ENCODE data around the gene NFASC. TPM values are rescaled to one million over a fixed set of nuclear protein-coding genes. Genes with fewer than 3 reads are reported as not detected.
A peak's percentile ranks its signal among the peaks of the same experiment; 100 is the strongest.

The NFASC gene
- total RNA-seq, 1 experiment from 2014 or later, result not detected

DNA sequence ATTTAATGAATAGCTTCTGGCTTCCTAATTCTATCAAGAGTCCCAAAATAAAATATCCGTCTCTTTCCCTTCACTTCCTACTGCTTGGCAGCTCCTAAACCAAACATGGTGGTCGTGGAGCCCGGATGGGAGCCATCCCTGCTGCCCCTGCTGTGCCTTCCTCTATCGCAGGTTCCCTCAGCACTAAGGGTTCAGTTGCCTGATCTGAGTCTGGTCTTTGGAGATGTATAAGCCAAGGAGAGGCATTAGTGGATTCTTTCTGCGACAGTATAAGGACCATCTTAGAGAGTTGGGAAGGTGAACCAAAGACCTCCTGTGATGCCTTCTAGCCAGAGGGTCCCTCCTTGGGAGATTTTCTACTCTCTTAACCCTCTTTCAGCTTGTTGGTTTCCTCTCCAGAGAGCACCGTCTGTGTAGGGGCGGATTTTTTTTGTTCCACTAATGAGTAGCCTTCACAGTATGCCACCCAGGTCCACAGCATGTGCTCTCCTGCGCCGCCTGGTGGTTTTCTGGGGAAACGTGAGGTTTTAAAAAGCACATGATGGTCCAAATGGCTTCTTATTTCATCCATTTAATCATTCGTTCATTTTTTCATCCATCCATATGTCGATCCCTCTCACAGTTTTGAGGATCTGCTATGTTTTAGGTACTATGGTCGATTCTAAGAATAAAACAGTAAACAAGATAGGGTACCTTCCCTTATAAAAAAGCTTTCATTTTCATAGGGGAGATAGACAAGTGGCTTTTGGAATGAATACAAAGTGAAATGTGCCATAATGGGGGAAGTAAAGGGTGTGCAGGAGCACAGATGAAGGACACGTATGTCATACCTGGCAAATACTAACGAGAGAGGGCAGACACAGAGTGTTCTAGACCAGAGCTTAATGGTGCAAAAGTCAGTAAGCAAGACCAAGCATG lies 71.0 kb downstream of the NFASC start:
- no peak overlapping the region for H3K4me3 Mint-ChIP-seq (ENCODE audit: low read depth, unreplicated experiment)
- TF ChIP-seq, protein P1, sequence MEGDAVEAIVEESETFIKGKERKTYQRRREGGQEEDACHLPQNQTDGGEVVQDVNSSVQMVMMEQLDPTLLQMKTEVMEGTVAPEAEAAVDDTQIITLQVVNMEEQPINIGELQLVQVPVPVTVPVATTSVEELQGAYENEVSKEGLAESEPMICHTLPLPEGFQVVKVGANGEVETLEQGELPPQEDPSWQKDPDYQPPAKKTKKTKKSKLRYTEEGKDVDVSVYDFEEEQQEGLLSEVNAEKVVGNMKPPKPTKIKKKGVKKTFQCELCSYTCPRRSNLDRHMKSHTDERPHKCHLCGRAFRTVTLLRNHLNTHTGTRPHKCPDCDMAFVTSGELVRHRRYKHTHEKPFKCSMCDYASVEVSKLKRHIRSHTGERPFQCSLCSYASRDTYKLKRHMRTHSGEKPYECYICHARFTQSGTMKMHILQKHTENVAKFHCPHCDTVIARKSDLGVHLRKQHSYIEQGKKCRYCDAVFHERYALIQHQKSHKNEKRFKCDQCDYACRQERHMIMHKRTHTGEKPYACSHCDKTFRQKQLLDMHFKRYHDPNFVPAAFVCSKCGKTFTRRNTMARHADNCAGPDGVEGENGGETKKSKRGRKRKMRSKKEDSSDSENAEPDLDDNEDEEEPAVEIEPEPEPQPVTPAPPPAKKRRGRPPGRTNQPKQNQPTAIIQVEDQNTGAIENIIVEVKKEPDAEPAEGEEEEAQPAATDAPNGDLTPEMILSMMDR (IDR thresholded peaks at IDR 0.05; ENCODE audit: unreplicated experiment), result peak; percentile 80
- CTCF ChIA-PET, result interaction anchor here (0.5 to 2.6 kb wide), 7 partner anchors 16 to 315 kb away, joined by 3 to 16 read pairs (median 4); no protein-coding TSS in a partner anchor

DNA sequence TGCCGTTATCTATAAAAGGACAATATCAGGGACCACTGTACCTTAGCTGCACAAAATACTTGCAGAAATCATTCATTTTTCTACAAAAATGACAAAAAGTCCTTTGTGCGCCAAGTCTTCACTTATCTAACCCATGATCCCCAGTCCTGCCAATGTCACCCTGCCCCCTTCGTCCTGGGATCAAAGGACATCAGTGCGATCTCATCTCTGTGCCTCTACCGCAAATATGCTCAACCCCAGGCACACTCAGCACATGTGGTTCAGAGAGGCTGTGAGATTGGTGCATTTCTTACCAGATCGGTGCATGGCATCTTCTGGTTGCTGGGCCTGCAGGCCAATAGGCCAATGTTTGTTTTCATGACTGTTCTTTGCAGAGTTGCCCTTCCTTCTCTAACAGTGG lies 72.8 kb downstream of the NFASC start:
- Mint-ChIP-seq H3K36me3 (ENCODE audit: insufficient read depth, unreplicated experiment) (no peaks in the 10 kb centered on the region), H3K27me3 (ENCODE audit: unreplicated experiment) (peaks cover 28% of the 10 kb centered on the region), H3K9me3 (ENCODE audit: low read depth, unreplicated experiment) (no peaks in the 10 kb centered on the region), H3K4me1 (ENCODE audit: low read depth, unreplicated experiment) (no peaks in the 10 kb centered on the region), H3K4me3 (ENCODE audit: low read depth, unreplicated experiment) (no peak overlapping the region), H3K27ac (ENCODE audit: unreplicated experiment) (no peak overlapping the region)
- no TSS peak for BruUV-seq (replicated peaks)
- no peak for DNase-seq
- intact Hi-C loops (cut with micrococcal nuclease; ENCODE audit: unreplicated experiment), result loop anchor here (5.0 kb wide), 1 partner anchor 116 kb away; no protein-coding TSS in a partner anchor
- TF ChIP-seq, protein P1 (IDR thresholded peaks at IDR 0.05; ENCODE audit: unreplicated experiment), result no peak
- CTCF ChIA-PET, result interaction anchor here (0.6 kb wide), 1 partner anchor 92 kb away, joined by 3 read pairs; no protein-coding TSS in a partner anchor

More for the DNA sequence above, 71.0 kb downstream of the NFASC start:
- H3K4me1 Mint-ChIP-seq (ENCODE audit: low read depth, unreplicated experiment), result no peaks in the 10 kb centered on the region
- no peaks in the 10 kb centered on the region for H3K9me3 Mint-ChIP-seq (ENCODE audit: low read depth, unreplicated experiment)
- DNase-seq, result peak; percentile 75
- no peaks in the 10 kb centered on the region for H3K36me3 Mint-ChIP-seq (ENCODE audit: insufficient read depth, unreplicated experiment)
- H3K27me3 Mint-ChIP-seq (ENCODE audit: unreplicated experiment), result peaks cover 9% of the 10 kb centered on the region
- BruUV-seq (replicated peaks), result no TSS peak
- H3K27ac Mint-ChIP-seq (ENCODE audit: unreplicated experiment), result no peak overlapping the region
- intact Hi-C loops (cut with micrococcal nuclease; ENCODE audit: unreplicated experiment), result loop anchor here (1.0 to 5.0 kb wide), 2 partner anchors 114 to 133 kb away; no protein-coding TSS in a partner anchor

DNA sequence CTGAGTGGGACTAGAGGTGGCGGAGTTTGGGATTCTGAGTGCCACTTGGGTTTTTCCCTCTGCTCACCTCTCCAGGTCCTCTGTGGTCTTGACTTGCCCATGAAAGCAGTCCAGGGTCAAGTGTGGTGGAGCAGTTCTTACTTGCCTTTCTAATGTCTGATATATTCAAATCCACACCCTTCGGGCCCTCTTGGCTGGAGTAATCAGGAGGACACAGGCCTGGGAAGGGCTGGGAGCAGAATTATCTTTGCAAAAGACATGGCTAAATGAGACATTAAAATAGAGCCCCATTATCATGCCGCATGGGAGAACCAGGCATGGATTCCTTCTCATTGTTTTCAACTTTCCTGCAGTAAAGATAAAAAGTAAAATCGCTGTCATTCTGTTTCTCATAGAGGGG lies 74.0 kb downstream of the NFASC start:
- Mint-ChIP-seq H3K27me3 (ENCODE audit: unreplicated experiment) (peaks cover 39% of the 10 kb centered on the region), H3K36me3 (ENCODE audit: insufficient read depth, unreplicated experiment) (no peaks in the 10 kb centered on the region), H3K27ac (ENCODE audit: unreplicated experiment) (no peak overlapping the region), H3K9me3 (ENCODE audit: low read depth, unreplicated experiment) (no peaks in the 10 kb centered on the region), H3K4me1 (ENCODE audit: low read depth, unreplicated experiment) (no peaks in the 10 kb centered on the region), H3K4me3 (ENCODE audit: low read depth, unreplicated experiment) (no peak overlapping the region)
- TF ChIP-seq, protein P1 (IDR thresholded peaks at IDR 0.05; ENCODE audit: unreplicated experiment), result no peak
- no peak for DNase-seq
- intact Hi-C loops (cut with micrococcal nuclease; ENCODE audit: unreplicated experiment), result loop anchor here (5.0 kb wide), 1 partner anchor 117 kb away; no protein-coding TSS in a partner anchor
- no TSS peak for BruUV-seq (replicated peaks)
- CTCF ChIA-PET, result no interaction called here

DNA sequence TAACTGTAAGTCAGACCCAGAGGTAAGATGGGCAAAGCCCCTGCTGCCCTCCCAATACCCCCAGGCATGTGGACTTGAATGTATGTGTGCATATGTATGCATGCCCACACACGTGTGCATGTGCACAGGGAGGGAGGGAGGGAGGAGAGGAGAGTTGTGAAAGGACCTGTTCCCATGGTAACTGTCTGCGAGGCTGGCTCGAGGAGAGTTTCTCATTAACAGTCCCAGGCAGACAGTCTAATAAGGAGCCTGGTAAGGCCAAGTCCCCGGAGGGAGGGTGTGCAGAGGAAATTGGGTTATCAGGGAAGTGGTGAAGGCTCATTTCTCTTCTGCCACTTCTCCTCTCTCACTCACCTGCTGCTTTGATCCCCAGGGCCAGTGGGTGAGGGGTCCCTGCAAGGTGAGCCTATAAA lies 74.9 kb downstream of the NFASC start:
- Mint-ChIP-seq H3K36me3 (ENCODE audit: insufficient read depth, unreplicated experiment) (no peaks in the 10 kb centered on the region), H3K4me1 (ENCODE audit: low read depth, unreplicated experiment) (no peaks in the 10 kb centered on the region), H3K9me3 (ENCODE audit: low read depth, unreplicated experiment) (no peaks in the 10 kb centered on the region), H3K27me3 (ENCODE audit: unreplicated experiment) (peaks cover 48% of the 10 kb centered on the region), H3K27ac (ENCODE audit: unreplicated experiment) (no peak overlapping the region), H3K4me3 (ENCODE audit: low read depth, unreplicated experiment) (no peak overlapping the region)
- no peak for DNase-seq
- intact Hi-C loops (cut with micrococcal nuclease; ENCODE audit: unreplicated experiment), result no loop called here
- BruUV-seq (replicated peaks), result no TSS peak
- TF ChIP-seq, protein P1 (IDR thresholded peaks at IDR 0.05; ENCODE audit: unreplicated experiment), result no peak
- CTCF ChIA-PET, result interaction anchor here (0.6 to 0.7 kb wide), 2 partner anchors 20 to 139 kb away, joined by 3 read pairs; no protein-coding TSS in a partner anchor

Data from Calu3 (cell line).